ENCODE data around the gene CDKN2AIPNL. TPM values are rescaled to one million over a fixed set of nuclear protein-coding genes. Genes with fewer than 3 reads are reported as not detected.
"Not testable (repeated sequence)": the region's sequence is repeated elsewhere in the genome, so short reads cannot be mapped to it uniquely, and the experiment has no call there.

Gene CDKN2AIPNL
- total RNA-seq, 3 donors from 2014 or later, result 16.2 to 20.8 (median 19.7) TPM

- H3K27me3 ChIP-seq, result no peaks in the 10 kb centered on the region
- no peak for DNase-seq (ENCODE audit: low spot score in 2 of 2)
- no peak overlapping the region for H3K4me3 ChIP-seq
- no peak for TF ChIP-seq POLR2A (IDR thresholded peaks at IDR 0.05)
- no peak for TF ChIP-seq CTCF (IDR thresholded peaks at IDR 0.05)
- TF ChIP-seq POLR2AphosphoS5 (IDR thresholded peaks at IDR 0.05), result no peak
- H3K4me1 ChIP-seq, result no peaks in the 10 kb centered on the region
- peaks cover 14% of the 10 kb centered on the region for H3K36me3 ChIP-seq
- H3K27ac ChIP-seq, result no peak overlapping the region
- no peaks in the 10 kb centered on the region for H3K9me3 ChIP-seq
- intact Hi-C loops (cut with DNase I; ENCODE audit: low total_unique reads), result no loop called here
Measured at GRCh38 chr5:134380346-134380745, 31.3 kb downstream of the CDKN2AIPNL start.

GRCh38 chr5:134374232-134374631 is 37.4 kb downstream of the CDKN2AIPNL start:
- intact Hi-C loops (cut with DNase I; ENCODE audit: low total_unique reads), result no loop called here
- Histone ChIP-seq H3K9me3 (no peaks in the 10 kb centered on the region), H3K36me3 (no peaks in the 10 kb centered on the region), H3K27ac (no peak overlapping the region), H3K4me1 (peaks cover 0 to 6% of the 10 kb centered on the region in 2 donors), H3K4me3 (peak overlapping the region in 1 of 3 donors; percentile 100), H3K27me3 (no peaks in the 10 kb centered on the region)
- no peak for DNase-seq (ENCODE audit: low spot score in 2 of 2)
- TF ChIP-seq CTCF (IDR thresholded peaks at IDR 0.05), result no peak

DNA sequence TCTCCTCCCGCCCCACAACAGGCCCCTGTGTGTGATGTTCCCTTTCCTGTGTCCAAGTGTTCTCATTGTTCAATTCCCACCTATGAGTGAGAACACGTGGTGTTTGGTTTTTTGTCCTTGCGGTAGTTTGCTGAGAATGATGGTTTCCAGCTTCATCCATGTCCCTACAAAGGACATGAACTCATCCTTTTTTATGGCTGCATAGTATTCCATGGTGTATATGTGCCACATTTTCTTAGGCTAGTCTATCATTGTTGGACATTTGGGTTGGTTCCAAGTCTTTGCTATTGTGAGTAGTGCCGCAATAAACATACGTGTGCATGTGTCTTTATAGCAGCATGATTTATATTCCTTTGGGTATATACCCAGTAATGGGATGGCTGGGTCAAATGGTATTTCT is 38.0 kb downstream of the CDKN2AIPNL start:
- H3K27me3 ChIP-seq; H3K36me3 ChIP-seq; H3K9me3 ChIP-seq; H3K27ac ChIP-seq; intact Hi-C loops (cut with DNase I; ENCODE audit: low total_unique reads); H3K4me1 ChIP-seq; DNase-seq (ENCODE audit: low spot score in 2 of 2): not testable (repeated sequence)
- peak overlapping the region in 2 of 3 donors; percentile 97 to 100 for H3K4me3 ChIP-seq

DNA sequence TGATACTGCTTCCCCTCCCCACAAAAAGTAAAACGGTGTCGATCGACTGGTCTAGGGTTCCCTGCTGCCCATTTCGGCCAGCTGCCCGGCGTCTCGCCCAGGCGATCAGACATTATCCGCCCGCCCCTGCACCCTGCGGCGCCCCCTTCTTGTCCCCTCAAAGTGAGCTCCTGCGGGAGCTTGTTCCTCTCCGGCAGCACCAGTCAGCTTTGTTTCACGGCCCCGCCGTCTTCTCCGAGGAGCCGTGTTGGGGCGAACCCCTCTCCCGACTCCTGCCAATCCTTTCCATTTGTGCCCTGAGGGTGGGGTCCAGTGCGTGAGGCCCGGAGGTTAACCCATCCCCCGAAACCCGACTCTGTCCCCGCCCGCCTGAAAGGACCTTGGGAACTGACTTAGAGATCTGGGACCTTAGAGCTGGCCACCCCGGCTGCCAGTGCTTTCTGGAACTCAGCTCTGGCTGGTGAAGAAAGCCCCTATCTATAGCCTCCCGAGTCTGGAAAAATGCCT is 39.8 kb downstream of the CDKN2AIPNL start:
- intact Hi-C loops (cut with DNase I; ENCODE audit: low total_unique reads), result no loop called here
- Histone ChIP-seq H3K36me3 (no peaks in the 10 kb centered on the region), H3K27me3 (no peaks in the 10 kb centered on the region), H3K4me3 (peak overlapping the region; percentile 97 to 100 (median 98)), H3K27ac (peak overlapping the region; percentile 99), H3K9me3 (no peaks in the 10 kb centered on the region), H3K4me1 (peaks cover 0 to 6% of the 10 kb centered on the region in 2 donors)
- no peak for TF ChIP-seq POLR2AphosphoS5 (IDR thresholded peaks at IDR 0.05)
- TF ChIP-seq POLR2A (IDR thresholded peaks at IDR 0.05), result no peak
- no peak for TF ChIP-seq CTCF (IDR thresholded peaks at IDR 0.05)
- DNase-seq (ENCODE audit: low spot score in 2 of 2), result peak; percentile 48 to 60

GRCh38 chr5:134370871-134371833 is 40.5 kb downstream of the CDKN2AIPNL start, which contains the start of gene UBE2B:
TSS of gene UBE2B (plus strand) at chr5:134371569. CDS start at chr5:134371596, 27 bp downstream.
- intact Hi-C loops (cut with DNase I; ENCODE audit: low total_unique reads), result no loop called here
- peak within 1 kb of the TSS; percentile 99 for H3K27ac ChIP-seq
- H3K27me3 ChIP-seq, result no peaks in the 10 kb centered on the region
- H3K36me3 ChIP-seq, result no peaks in the 10 kb centered on the region
- H3K9me3 ChIP-seq, result no peaks in the 10 kb centered on the region
- TF ChIP-seq CTCF (IDR thresholded peaks at IDR 0.05) (peak in 1 of 3 donors; percentile 28), POLR2AphosphoS5 (IDR thresholded peaks at IDR 0.05) (peak; percentile 97 to 99 (median 97)), POLR2A (IDR thresholded peaks at IDR 0.05) (peak; percentile 60)
- H3K4me3 ChIP-seq, result peak within 1 kb of the TSS; percentile 97 to 100 (median 98)
- peak; percentile 99 to 100 for DNase-seq (ENCODE audit: low spot score in 2 of 2)
- H3K4me1 ChIP-seq, result peaks cover 0 to 6% of the 10 kb centered on the region in 2 donors
